IMR-90 (cell line): ENCODE measurements around the gene NAB1. TPM values are rescaled to one million over a fixed set of nuclear protein-coding genes. Genes with fewer than 3 reads are reported as not detected.

ENCODE experiments used
- ATAC-seq: fragments of 200-7000 bp; cut with Tn5 transposase; 2 replicates; pipeline ENCODE4 v1.9.1; 2020; ENCODE audit warnings: low read depth, mild to moderate bottlenecking, moderate library complexity
- BruUV-seq: library from RNA; stranded (reverse); fragments of 400-500 nt; replicated peaks from 2 replicates; lab custom pipeline; 2021; lab: Mats Ljungman, UMichigan
- CTCF ChIA-PET: fragments of 300-600 bp; formaldehyde crosslinking; extraction: SDS; loops from one replicate; lab custom pipeline; 2021; ENCODE audit warnings: antibody characterized with exemption; lab: Yijun Ruan, JAX
- POLR2A ChIA-PET: fragments of 300-600 bp; sonication (Branson Sonifier 250); formaldehyde crosslinking; loops from one replicate; lab custom pipeline; 2022; ENCODE audit warnings: antibody characterized with exemption; ENCODE audit not compliant: unreplicated experiment; lab: Charles Lee
- DNase-seq: peaks from one replicate; pipeline ENCODE4 v3.0.0; 2013
- H2AFZ ChIP-seq: replicated peaks from 2 replicates; pipeline ENCODE3; 2013; ENCODE audit warnings: low read length, mild to moderate bottlenecking; ENCODE audit not compliant: poor library complexity
- H2AK5ac ChIP-seq: 2 replicates; pipeline ENCODE4 v1.6.1; 2013; ENCODE audit warnings: low read depth, low read length, inconsistent platforms
- H2AK9ac ChIP-seq: replicated peaks from 2 replicates; pipeline ENCODE3; 2013; ENCODE audit warnings: mild to moderate bottlenecking, low read depth, low read length, moderate library complexity; ENCODE audit not compliant: poor library complexity
- H2BK120ac ChIP-seq: 2 replicates; pipeline ENCODE4 v1.6.1; 2013; ENCODE audit warnings: low read depth, low read length, inconsistent platforms
- H2BK15ac ChIP-seq: 3 replicates; pipeline ENCODE4 v1.6.1; 2013; ENCODE audit warnings: low read depth, low read length, inconsistent platforms
- H2BK20ac ChIP-seq: 2 replicates; pipeline ENCODE4 v1.6.1; 2013; ENCODE audit warnings: low read depth, mild to moderate bottlenecking, inconsistent platforms, low read length, moderate library complexity
- H2BK5ac ChIP-seq: 2 replicates; pipeline ENCODE4 v1.6.1; 2013; ENCODE audit warnings: mild to moderate bottlenecking, low read depth, low read length, inconsistent platforms; ENCODE audit not compliant: poor library complexity, severe bottlenecking
- H3K14ac ChIP-seq: replicated peaks from 2 replicates; pipeline ENCODE4 v1.6.1; 2013; ENCODE audit warnings: low read depth, low read length, inconsistent platforms
- H3K18ac ChIP-seq: 2 replicates; pipeline ENCODE4 v1.6.1; 2013; ENCODE audit warnings: low read depth, low read length, control low read depth
- H3K23ac ChIP-seq: 2 replicates; pipeline ENCODE4 v1.6.1; 2013; ENCODE audit warnings: low read depth, low read length, inconsistent platforms
- H3K27ac ChIP-seq: 2 replicates; pipeline ENCODE4 v1.5.1; 2013; ENCODE audit warnings: mild to moderate bottlenecking, control low read depth, low read length; ENCODE audit not compliant: insufficient read depth
- H3K27me3 ChIP-seq: 2 replicates; pipeline ENCODE4 v1.6.1; 2013; ENCODE audit warnings: low read length; ENCODE audit not compliant: control insufficient read depth, insufficient read depth
- H3K36me3 ChIP-seq: 2 replicates; pipeline ENCODE4 v1.6.1; 2013; ENCODE audit warnings: low read length, mixed read lengths; ENCODE audit not compliant: control insufficient read depth, insufficient read depth
- H3K4ac ChIP-seq: 2 replicates; pipeline ENCODE4 v1.6.1; 2013; ENCODE audit warnings: low read depth, low read length, inconsistent platforms
- H3K4me1 ChIP-seq: 2 replicates; pipeline ENCODE4 v1.6.1; 2013; ENCODE audit warnings: low read length, mixed read lengths; ENCODE audit not compliant: control insufficient read depth, insufficient read depth
- H3K4me2 ChIP-seq: 2 replicates; pipeline ENCODE4 v1.6.1; 2013; ENCODE audit warnings: low read depth, mild to moderate bottlenecking, control low read depth, low read length, moderate library complexity
- H3K4me3 ChIP-seq: 2 replicates; pipeline ENCODE4 v1.5.1; 2013; ENCODE audit warnings: low read depth, mild to moderate bottlenecking, control low read depth, low read length, moderate library complexity; ENCODE audit not compliant: insufficient read depth
- H3K56ac ChIP-seq: 2 replicates; pipeline ENCODE4 v1.6.1; 2013; ENCODE audit warnings: low read length, inconsistent platforms; ENCODE audit not compliant: insufficient read depth; ENCODE audit errors: extremely low read depth
- H3K79me1 ChIP-seq, 2 experiments: 2 replicates each; pipeline ENCODE4 v1.6.1; 2013; ENCODE audit warnings: low read length in 2 of 2, inconsistent platforms in 1 of 2, low read depth in 1 of 2
- H3K9ac ChIP-seq: 2 replicates; pipeline ENCODE4 v1.6.1; 2013; ENCODE audit warnings: low read depth, low read length, control low read depth
- H3K9me1 ChIP-seq: 2 replicates; pipeline ENCODE4 v1.6.1; 2013; ENCODE audit warnings: low read length, inconsistent platforms; ENCODE audit not compliant: insufficient read depth
- H3K9me3 ChIP-seq: 2 replicates; pipeline ENCODE4 v1.6.1; 2013; ENCODE audit warnings: low read length; ENCODE audit not compliant: control insufficient read depth, insufficient read depth
- H4K20me1 ChIP-seq: 2 replicates; pipeline ENCODE4 v1.6.1; 2013; ENCODE audit warnings: low read length, inconsistent platforms; ENCODE audit not compliant: insufficient read depth
- H4K5ac ChIP-seq: 2 replicates; pipeline ENCODE4 v1.6.1; 2013; ENCODE audit warnings: mild to moderate bottlenecking, low read depth, low read length, control low read depth
- H4K8ac ChIP-seq, 2 experiments: 2 replicates each; pipeline ENCODE4 v1.6.1; 2013; ENCODE audit warnings: low read depth in 2 of 2, low read length in 2 of 2, control low read depth in 1 of 2, inconsistent platforms in 1 of 2
- H4K91ac ChIP-seq: 2 replicates; pipeline ENCODE4 v1.6.1; 2013; ENCODE audit warnings: low read depth, low read length, inconsistent platforms; ENCODE audit not compliant: insufficient read depth
- FOS ChIP-seq: fragments of 150-350 bp; IDR thresholded peaks from 2 replicates; pipeline ENCODE4 v1.6.1; 2016; ENCODE audit warnings: low read depth, low read length
- MXI1 ChIP-seq: IDR thresholded peaks from 2 replicates; pipeline ENCODE4 v1.6.1; 2012; ENCODE audit warnings: low read depth, mild to moderate bottlenecking, low read length, moderate library complexity, borderline replicate concordance
- NFE2L2 ChIP-seq: fragments of 150-350 bp; IDR thresholded peaks from 2 replicates; pipeline ENCODE4 v1.6.1; 2016; ENCODE audit warnings: low read depth, mild to moderate bottlenecking, low read length
- RCOR1 ChIP-seq: IDR thresholded peaks from 2 replicates; pipeline ENCODE4 v1.6.1; 2012; ENCODE audit warnings: mild to moderate bottlenecking, low read length, improper control_type of control experiment; ENCODE audit not compliant: insufficient replicate concordance
- WGBS, 2 experiments: methylation state at CpG; one replicate each; pipeline versions ENCODE4 v1.1.5 to v1.1.7; 2013; ENCODE audit warnings: missing lambda C conversion rate in 2 of 2; ENCODE audit not compliant: insufficient read length in 1 of 2; ENCODE audit errors: extremely low coverage in 2 of 2; 5-methylcytosine and 5-hydroxymethylcytosine counted together
- dilution Hi-C: fragments of 300-500 bp; cut with HindIII; formaldehyde crosslinking; loops from one replicate; pipeline ENCODE4 v1.14.3; 2018; ENCODE audit warnings: low sequenced_read_pairs; ENCODE audit not compliant: unreplicated experiment
- in situ Hi-C: fragments of 300-500 bp; cut with MboI; formaldehyde crosslinking; loops from 3 replicates; pipeline ENCODE4 v1.14.3; 2019; ENCODE audit warnings: low sequenced_read_pairs, inconsistent platforms, mixed read lengths
- intact Hi-C: fragments of 100-400 bp; cut with micrococcal nuclease; formaldehyde crosslinking; loops from 2 replicates; pipeline ENCODE4 v1.10.0; 2022
- polyA plus RNA-seq, 3 experiments: library from polyadenylated mRNA; depleted of rRNA; stranded (reverse); fragments of >200 nt; gene quantifications; 2 replicates each; pipeline ENCODE4 v1.2.3, GENCODE V29; 2012; ENCODE audit warnings: low replicate concordance in 1 of 3
- total RNA-seq: library from RNA; depleted of rRNA; stranded (reverse); fragments of >200 nt; gene quantifications from 2 replicates; pipeline ENCODE4 v1.2.3, GENCODE V29; 2012
- TF ChIP-seq, protein P1 (sequence below): fragments of 150-350 bp; IDR thresholded peaks from 2 replicates; pipeline ENCODE4 v1.6.1; 2017; ENCODE audit warnings: mild to moderate bottlenecking, antibody characterized with exemption, low read length, low read depth

Gene NAB1
- total and polyA plus RNA-seq, 2 of the 4 experiments (the other 2 are of a cell fraction) = 11.9 to 31.2 TPM

DNA sequence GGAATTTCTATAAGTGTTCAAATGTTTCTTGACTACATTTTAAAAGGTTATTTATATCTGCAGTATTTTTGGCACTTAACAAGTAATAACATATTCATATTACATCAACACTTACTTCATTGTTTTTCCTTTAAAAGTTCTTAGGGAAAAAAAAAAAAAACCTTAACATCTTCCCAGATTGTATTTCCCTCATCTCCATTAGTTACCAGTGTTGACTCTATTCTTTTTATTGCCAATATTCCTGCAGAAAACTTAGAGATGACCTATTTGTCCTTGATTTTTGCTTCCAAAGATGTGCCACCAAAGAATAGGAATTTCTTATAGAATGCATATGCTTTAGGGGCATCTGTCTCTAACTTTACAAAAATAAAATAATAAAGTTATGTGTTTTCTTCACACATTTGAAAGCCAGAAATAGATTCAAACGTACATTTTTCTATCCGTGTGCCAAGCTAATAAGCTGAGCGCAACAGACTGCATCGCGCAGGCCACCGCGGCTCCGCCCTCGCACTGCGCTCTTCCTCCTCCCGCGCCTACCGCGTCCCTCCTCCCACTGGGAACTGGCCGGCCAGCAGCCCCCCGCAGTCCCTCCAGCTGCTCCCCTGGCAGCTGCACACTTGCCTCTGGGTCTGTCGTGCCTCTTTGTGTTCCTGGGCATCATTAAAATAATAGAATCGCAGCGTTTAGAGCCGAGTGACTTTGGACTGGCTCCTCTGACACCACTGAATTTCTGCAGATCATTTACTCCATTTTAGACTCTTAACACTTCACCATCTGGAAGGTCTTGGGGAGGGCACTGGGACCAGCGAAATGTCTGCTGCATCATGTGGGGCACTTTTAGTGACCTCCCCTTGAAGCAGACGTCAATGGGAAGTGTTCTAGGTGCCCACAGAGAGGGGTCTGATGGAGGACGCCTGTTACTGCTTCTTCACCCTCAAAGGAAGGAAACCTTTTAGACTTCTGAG lies 21.2 kb upstream of the NAB1 start:
- Histone ChIP-seq H3K4me1 (no peaks in the 10 kb centered on the region), H2AFZ (peak overlapping the region; percentile 90), H3K4ac (0 out of 2 replicates have a peak overlapping the region, but pooled peaks have one; percentile 46), H3K56ac (no peak overlapping the region), H3K4me3 (peak overlapping the region; percentile 53), H4K20me1 (no peaks in the 10 kb centered on the region), H3K9me1 (no peaks in the 10 kb centered on the region), H3K4me2 (peak overlapping the region; percentile 94), H2AK5ac (no peak overlapping the region), H3K9me3 (no peaks in the 10 kb centered on the region), H3K27ac (no peak overlapping the region), H3K18ac (no peak overlapping the region), H3K79me1 (no peaks in the 10 kb centered on the region), H2BK15ac (no peak overlapping the region), H2BK5ac (no peak overlapping the region), H2BK20ac (no peak overlapping the region), H3K9ac (peak overlapping the region; percentile 48; the same call in 1 of the 2 replicates), H2AK9ac (no peak overlapping the region), H4K8ac (peak overlapping the region; percentile 19 to 26; a peak in 2 of 4 replicates), H3K36me3 (no peaks in the 10 kb centered on the region), H3K14ac (0 out of 2 replicates have a peak overlapping the region, but pooled peaks have one; percentile 12), H2BK120ac (no peak overlapping the region; the same call in 1 of the 2 replicates), H4K5ac (no peak overlapping the region), H3K27me3 (no peaks in the 10 kb centered on the region; the same call in 1 of the 2 replicates), H4K91ac (no peak overlapping the region), H3K23ac (0 out of 2 replicates have a peak overlapping the region, but pooled peaks have one; percentile 52)
- in situ Hi-C loops (no loop called here), intact Hi-C loops (loop anchor here (5.0 kb wide), 1 partner anchor 40 kb away; no protein-coding TSS in a partner anchor), dilution Hi-C loops (no loop called here)
- POLR2A ChIA-PET = no interaction called here
- 8% methylated on average over 7 of the region's 23 CpGs; no CpG with 5 or more reads in 1 of the 2 experiments for WGBS, 2 experiments
- TF ChIP-seq, protein P1, sequence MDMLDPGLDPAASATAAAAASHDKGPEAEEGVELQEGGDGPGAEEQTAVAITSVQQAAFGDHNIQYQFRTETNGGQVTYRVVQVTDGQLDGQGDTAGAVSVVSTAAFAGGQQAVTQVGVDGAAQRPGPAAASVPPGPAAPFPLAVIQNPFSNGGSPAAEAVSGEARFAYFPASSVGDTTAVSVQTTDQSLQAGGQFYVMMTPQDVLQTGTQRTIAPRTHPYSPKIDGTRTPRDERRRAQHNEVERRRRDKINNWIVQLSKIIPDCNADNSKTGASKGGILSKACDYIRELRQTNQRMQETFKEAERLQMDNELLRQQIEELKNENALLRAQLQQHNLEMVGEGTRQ = no peak
- no peak for TF ChIP-seq RCOR1
- TF ChIP-seq MXI1 = no peak
- TF ChIP-seq FOS = no peak
- TF ChIP-seq NFE2L2 = no peak
- DNase-seq (no peak), ATAC-seq (peak; percentile 87)
- CTCF ChIA-PET = no interaction called here
- BruUV-seq = no TSS peak
